GM23338 (cell line): ENCODE measurements around the gene XPO6. TPM values are rescaled to one million over a fixed set of nuclear protein-coding genes. Genes with fewer than 3 reads are reported as not detected.
A peak's percentile ranks its signal among the peaks of the same experiment; 100 is the strongest.

Source experiments
- ATAC-seq: fragments of 200-7000 bp; cut with Tn5 transposase; 3 replicates; pipeline ENCODE4 v1.9.1; 2020
- DNase-seq: peaks from one replicate; pipeline ENCODE4 v3.0.0-alpha.2; 2015; ENCODE audit warnings: low spot score
- H2AFZ ChIP-seq: fragments of 200-600 bp; sonication (generic); 2 replicates; pipeline ENCODE4 v1.8.0; 2016; ENCODE audit warnings: antibody characterized with exemption, mild to moderate bottlenecking, moderate library complexity
- H3F3A ChIP-seq: fragments of 200-600 bp; sonication (generic); replicated peaks from 2 replicates; pipeline ENCODE4 v1.8.0; 2017; ENCODE audit warnings: antibody characterized with exemption, mixed run types, low read depth
- H3K27ac ChIP-seq: fragments of 200-600 bp; sonication (generic); 2 replicates; pipeline ENCODE4 v1.6.1; 2016; ENCODE audit warnings: low read depth
- H3K27me3 ChIP-seq: fragments of 200-600 bp; sonication (generic); 2 replicates; pipeline ENCODE4 v1.8.0; 2016; ENCODE audit warnings: mild to moderate bottlenecking, mixed run types, moderate library complexity; ENCODE audit not compliant: insufficient read depth
- H3K36me3 ChIP-seq: fragments of 200-600 bp; sonication (generic); 2 replicates; pipeline ENCODE4 v1.8.0; 2016; ENCODE audit warnings: mild to moderate bottlenecking; ENCODE audit not compliant: insufficient read depth
- H3K4me1 ChIP-seq: fragments of 200-600 bp; sonication (generic); 2 replicates; pipeline ENCODE4 v1.8.0; 2016; ENCODE audit warnings: mild to moderate bottlenecking, moderate library complexity; ENCODE audit not compliant: insufficient read depth
- H3K4me2 ChIP-seq: fragments of 200-600 bp; sonication (generic); 2 replicates; pipeline ENCODE4 v1.7.1; 2017; ENCODE audit warnings: mixed run types
- H3K4me3 ChIP-seq: fragments of 200-600 bp; sonication (generic); 2 replicates; pipeline ENCODE4 v1.6.1; 2016; ENCODE audit warnings: mixed run types
- H3K79me2 ChIP-seq: fragments of 200-600 bp; sonication (generic); replicated peaks from 2 replicates; pipeline ENCODE4 v1.8.0; 2017; ENCODE audit warnings: mild to moderate bottlenecking; ENCODE audit not compliant: insufficient read depth
- H3K9me2 ChIP-seq: fragments of 200-600 bp; sonication (generic); 2 replicates; pipeline ENCODE4 v1.8.0; 2017; ENCODE audit not compliant: insufficient read depth
- H4K20me1 ChIP-seq: fragments of 200-600 bp; sonication (generic); replicated peaks from 2 replicates; pipeline ENCODE4 v1.8.0; 2017; ENCODE audit warnings: mild to moderate bottlenecking; ENCODE audit not compliant: insufficient read depth
- H3K27ac Mint-ChIP-seq: 2 replicates; pipeline ENCODE4 v1.8.0; 2020; ENCODE audit warnings: inconsistent platforms, mild to moderate bottlenecking, moderate library complexity, mixed read lengths
- H3K27me3 Mint-ChIP-seq: 3 replicates; pipeline ENCODE4 v1.8.0; 2022; ENCODE audit warnings: low read depth, mild to moderate bottlenecking, moderate library complexity, mixed read lengths, inconsistent platforms; ENCODE audit not compliant: insufficient read depth, poor library complexity
- H3K36me3 Mint-ChIP-seq: 3 replicates; pipeline ENCODE4 v1.8.0; 2021; ENCODE audit warnings: low read depth, mild to moderate bottlenecking, inconsistent platforms, moderate library complexity, mixed read lengths
- H3K4me1 Mint-ChIP-seq: 3 replicates; pipeline ENCODE4 v1.8.0; 2020; ENCODE audit warnings: mild to moderate bottlenecking, inconsistent platforms, mixed read lengths
- H3K4me3 Mint-ChIP-seq: 3 replicates; pipeline ENCODE4 v1.8.0; 2021; ENCODE audit warnings: moderate library complexity, mild to moderate bottlenecking, inconsistent platforms, mixed read lengths
- H3K9me3 Mint-ChIP-seq: 3 replicates; pipeline ENCODE4 v1.8.0; 2020; ENCODE audit warnings: moderate library complexity, mild to moderate bottlenecking, inconsistent platforms, mixed read lengths
- CREB1 ChIP-seq: fragments of 250-450 bp; sonication (Bioruptor Pico); IDR thresholded peaks from 2 replicates; pipeline ENCODE4 v1.5.0; 2020; ENCODE audit warnings: low read depth, mild to moderate bottlenecking, moderate library complexity
- ETS1 ChIP-seq: IDR thresholded peaks from 2 replicates; pipeline ENCODE4 v1.6.1; 2016; ENCODE audit warnings: antibody characterized with exemption
- EZH2 ChIP-seq: fragments of 200-600 bp; sonication (generic); IDR thresholded peaks from one replicate; pipeline ENCODE4 v1.8.0; 2017; ENCODE audit warnings: antibody characterized with exemption, mild to moderate bottlenecking, low read depth; ENCODE audit not compliant: unreplicated experiment
- EZH2phosphoT487 ChIP-seq: fragments of 200-600 bp; sonication (generic); IDR thresholded peaks from one replicate; pipeline ENCODE4 v1.8.1; 2018; ENCODE audit warnings: antibody characterized with exemption; ENCODE audit not compliant: unreplicated experiment
- JUNB ChIP-seq: IDR thresholded peaks from one replicate; pipeline ENCODE4 v1.6.1; 2016; ENCODE audit warnings: antibody characterized with exemption; ENCODE audit not compliant: unreplicated experiment
- NANOG ChIP-seq: IDR thresholded peaks from 2 replicates; pipeline ENCODE4 v1.6.1; 2016; ENCODE audit warnings: antibody characterized with exemption, borderline replicate concordance
- POLR2AphosphoS5 ChIP-seq: IDR thresholded peaks from 2 replicates; pipeline ENCODE4 v1.6.1; 2016; ENCODE audit warnings: antibody characterized with exemption, low read depth
- STAT1 ChIP-seq: IDR thresholded peaks from one replicate; pipeline ENCODE4 v1.6.1; 2016; ENCODE audit warnings: antibody characterized with exemption; ENCODE audit not compliant: unreplicated experiment
- ZNF114 ChIP-seq: fragments of 250-450 bp; sonication (Bioruptor Pico); IDR thresholded peaks from 2 replicates; pipeline ENCODE4 v1.5.0; 2020; ENCODE audit warnings: mild to moderate bottlenecking, moderate library complexity
- ZNF331 ChIP-seq: fragments of 250-450 bp; sonication (Bioruptor Pico); IDR thresholded peaks from 2 replicates; pipeline ENCODE4 v1.5.0; 2020; ENCODE audit warnings: low read depth, mild to moderate bottlenecking, moderate library complexity
- ZNF462 ChIP-seq: fragments of 250-450 bp; sonication (Bioruptor Pico); IDR thresholded peaks from 2 replicates; pipeline ENCODE4 v1.5.0; 2020; ENCODE audit warnings: mild to moderate bottlenecking, moderate library complexity
- polyA plus RNA-seq: library from polyadenylated mRNA; unstranded; fragments of >200 nt; fragmentation: Nextera tagmentation; extraction: Ambion mirVana; gene quantifications from 2 replicates; pipeline ENCODE4 v1.2.1, GENCODE V29; 2016
- total RNA-seq: library from RNA; depleted of rRNA; stranded (reverse); fragments of >200 nt; shearing (Covaris generic); gene quantifications from 2 replicates; pipeline ENCODE4 v1.2.3, GENCODE V29; 2014
- TF ChIP-seq, protein P1 (sequence below): IDR thresholded peaks from one replicate; pipeline ENCODE4 v1.6.1; 2018; ENCODE audit warnings: antibody characterized with exemption; ENCODE audit not compliant: unreplicated experiment
- TF ChIP-seq, protein P2 (sequence below), 2 experiments: fragments of 200-600 bp in 1 of 2; sonication (generic) in 1 of 2; conservative IDR thresholded peaks; 2 replicates each; pipeline versions ENCODE4 v1.5.1 to v1.6.1; 2016 to 2017; ENCODE audit warnings: antibody characterized with exemption in 2 of 2, low read depth in 2 of 2, mild to moderate bottlenecking in 2 of 2, moderate library complexity in 1 of 2

XPO6 gene
- total and polyA plus RNA-seq, 2 experiments from 2014 or later = 83.9 to 178 TPM

DNA sequence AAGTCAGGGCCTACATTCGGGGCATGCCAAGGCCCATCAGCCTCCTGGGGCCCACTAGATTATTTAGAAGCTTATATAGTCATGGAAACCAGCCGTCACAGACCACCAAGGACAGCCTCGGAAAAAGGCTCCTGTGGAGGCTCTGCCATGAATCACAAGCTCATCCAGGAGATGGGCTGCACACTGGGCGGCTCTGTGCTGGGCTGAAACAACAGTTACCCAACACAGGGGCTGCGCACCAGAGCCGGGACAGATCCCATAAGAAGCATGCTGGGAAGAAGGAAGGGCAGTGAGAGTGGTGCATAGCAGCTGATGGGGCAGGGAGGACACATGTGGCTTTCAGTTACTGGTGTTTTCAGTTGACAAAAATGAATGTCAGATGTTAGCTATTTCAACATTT is 80.6 kb downstream of the XPO6 start:
- ATAC-seq = no peak
- no peaks in the 10 kb centered on the region for H3K9me3 Mint-ChIP-seq
- H3K36me3 Mint-ChIP-seq = peaks cover 87% of the 10 kb centered on the region
- H4K20me1 ChIP-seq = peaks cover 8% of the 10 kb centered on the region; the same call in 1 of the 2 replicates
- TF ChIP-seq JUNB (no peak), CREB1 (CRISPR knock-in tag) (no peak), ETS1 (no peak), ZNF114 (CRISPR knock-in tag) (no peak), STAT1 (no peak), EZH2phosphoT487 (no peak), ZNF331 (CRISPR knock-in tag) (no peak), POLR2AphosphoS5 (no peak), EZH2 (no peak), ZNF462 (CRISPR knock-in tag) (no peak), NANOG (no peak)
- TF ChIP-seq, protein P1, sequence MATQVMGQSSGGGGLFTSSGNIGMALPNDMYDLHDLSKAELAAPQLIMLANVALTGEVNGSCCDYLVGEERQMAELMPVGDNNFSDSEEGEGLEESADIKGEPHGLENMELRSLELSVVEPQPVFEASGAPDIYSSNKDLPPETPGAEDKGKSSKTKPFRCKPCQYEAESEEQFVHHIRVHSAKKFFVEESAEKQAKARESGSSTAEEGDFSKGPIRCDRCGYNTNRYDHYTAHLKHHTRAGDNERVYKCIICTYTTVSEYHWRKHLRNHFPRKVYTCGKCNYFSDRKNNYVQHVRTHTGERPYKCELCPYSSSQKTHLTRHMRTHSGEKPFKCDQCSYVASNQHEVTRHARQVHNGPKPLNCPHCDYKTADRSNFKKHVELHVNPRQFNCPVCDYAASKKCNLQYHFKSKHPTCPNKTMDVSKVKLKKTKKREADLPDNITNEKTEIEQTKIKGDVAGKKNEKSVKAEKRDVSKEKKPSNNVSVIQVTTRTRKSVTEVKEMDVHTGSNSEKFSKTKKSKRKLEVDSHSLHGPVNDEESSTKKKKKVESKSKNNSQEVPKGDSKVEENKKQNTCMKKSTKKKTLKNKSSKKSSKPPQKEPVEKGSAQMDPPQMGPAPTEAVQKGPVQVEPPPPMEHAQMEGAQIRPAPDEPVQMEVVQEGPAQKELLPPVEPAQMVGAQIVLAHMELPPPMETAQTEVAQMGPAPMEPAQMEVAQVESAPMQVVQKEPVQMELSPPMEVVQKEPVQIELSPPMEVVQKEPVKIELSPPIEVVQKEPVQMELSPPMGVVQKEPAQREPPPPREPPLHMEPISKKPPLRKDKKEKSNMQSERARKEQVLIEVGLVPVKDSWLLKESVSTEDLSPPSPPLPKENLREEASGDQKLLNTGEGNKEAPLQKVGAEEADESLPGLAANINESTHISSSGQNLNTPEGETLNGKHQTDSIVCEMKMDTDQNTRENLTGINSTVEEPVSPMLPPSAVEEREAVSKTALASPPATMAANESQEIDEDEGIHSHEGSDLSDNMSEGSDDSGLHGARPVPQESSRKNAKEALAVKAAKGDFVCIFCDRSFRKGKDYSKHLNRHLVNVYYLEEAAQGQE = no peak
- TF ChIP-seq, protein P2, sequence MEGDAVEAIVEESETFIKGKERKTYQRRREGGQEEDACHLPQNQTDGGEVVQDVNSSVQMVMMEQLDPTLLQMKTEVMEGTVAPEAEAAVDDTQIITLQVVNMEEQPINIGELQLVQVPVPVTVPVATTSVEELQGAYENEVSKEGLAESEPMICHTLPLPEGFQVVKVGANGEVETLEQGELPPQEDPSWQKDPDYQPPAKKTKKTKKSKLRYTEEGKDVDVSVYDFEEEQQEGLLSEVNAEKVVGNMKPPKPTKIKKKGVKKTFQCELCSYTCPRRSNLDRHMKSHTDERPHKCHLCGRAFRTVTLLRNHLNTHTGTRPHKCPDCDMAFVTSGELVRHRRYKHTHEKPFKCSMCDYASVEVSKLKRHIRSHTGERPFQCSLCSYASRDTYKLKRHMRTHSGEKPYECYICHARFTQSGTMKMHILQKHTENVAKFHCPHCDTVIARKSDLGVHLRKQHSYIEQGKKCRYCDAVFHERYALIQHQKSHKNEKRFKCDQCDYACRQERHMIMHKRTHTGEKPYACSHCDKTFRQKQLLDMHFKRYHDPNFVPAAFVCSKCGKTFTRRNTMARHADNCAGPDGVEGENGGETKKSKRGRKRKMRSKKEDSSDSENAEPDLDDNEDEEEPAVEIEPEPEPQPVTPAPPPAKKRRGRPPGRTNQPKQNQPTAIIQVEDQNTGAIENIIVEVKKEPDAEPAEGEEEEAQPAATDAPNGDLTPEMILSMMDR (conservative IDR thresholded peaks at IDR 0.05; ENCODE audit: low read depth in 2 of 2) = no peak
- H3F3A ChIP-seq = no peaks in the 10 kb centered on the region
- no peak overlapping the region for H3K4me2 ChIP-seq
- no peaks in the 10 kb centered on the region for H3K9me2 ChIP-seq
- no peaks in the 10 kb centered on the region for H3K27me3 ChIP-seq
- no peak for DNase-seq
- H3K27me3 Mint-ChIP-seq = peaks cover 2% of the 10 kb centered on the region
- H3K36me3 ChIP-seq = peaks cover 25% of the 10 kb centered on the region; the same call in 1 of the 2 replicates
- peaks cover 13% of the 10 kb centered on the region; the same call in 2 of the 3 replicates for H3K4me1 Mint-ChIP-seq
- H3K4me1 ChIP-seq = no peaks in the 10 kb centered on the region
- H2AFZ ChIP-seq = no peak overlapping the region
- no peak overlapping the region for H3K4me3 Mint-ChIP-seq
- peaks cover 16% of the 10 kb centered on the region; the same call in 1 of the 2 replicates for H3K79me2 ChIP-seq
- H3K4me3 ChIP-seq = no peak overlapping the region
- H3K27ac Mint-ChIP-seq = peak overlapping the region; percentile 81
- no peak overlapping the region for H3K27ac ChIP-seq
